ENCODE measurements around the gene ATP6V0B. TPM values are rescaled to one million over a fixed set of nuclear protein-coding genes. Genes with fewer than 3 reads are reported as not detected.

Gene ATP6V0B
- total and polyA plus RNA-seq, 2 of the 13 experiments (the other 11 are each of a cell fraction or from before 2014, with no cell fraction given): 157 to 161 TPM

DNA sequence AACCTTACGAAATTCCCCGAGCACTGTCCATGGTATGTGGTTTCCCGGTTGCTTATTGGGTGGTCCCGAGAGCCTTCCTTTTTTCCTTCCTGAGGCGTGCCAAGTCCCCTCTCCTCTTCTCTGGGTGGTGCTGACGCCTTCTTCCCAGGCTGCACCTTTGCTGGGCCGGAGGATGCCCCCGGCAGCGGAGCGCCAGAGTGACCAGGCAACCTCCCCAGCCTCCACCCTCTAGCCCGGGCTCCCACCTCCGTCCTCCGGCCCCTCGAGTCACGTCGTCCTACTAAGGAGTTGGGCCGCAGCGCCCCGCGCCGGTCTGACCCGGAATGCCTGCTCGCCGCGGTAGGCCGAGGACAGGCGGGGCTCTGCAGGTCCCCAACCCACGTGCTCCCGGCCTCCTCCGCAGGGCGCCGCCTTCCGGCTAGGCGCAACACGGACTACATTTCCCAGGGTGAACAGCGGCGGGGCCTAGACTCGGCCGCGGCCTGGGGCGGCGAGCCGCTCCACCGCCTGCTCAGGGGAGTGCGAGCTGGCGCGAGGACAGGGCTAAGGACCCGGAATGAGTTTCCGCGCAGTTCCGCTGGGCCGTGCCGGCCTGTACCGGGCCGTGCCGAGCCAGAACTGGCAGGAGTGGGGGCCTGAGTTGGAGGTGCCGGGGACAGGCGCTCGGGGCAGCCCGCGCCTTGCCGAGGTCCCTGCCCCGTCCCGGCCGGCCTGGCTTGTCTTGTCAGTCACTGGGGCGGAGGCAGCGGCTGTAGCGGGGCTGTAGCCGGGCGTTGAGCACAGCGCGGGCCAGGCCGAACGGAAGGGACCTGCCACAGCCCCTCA, 28.3 kb upstream of the ATP6V0B start, which contains the start of gene IPO13 (continued):
- TF ChIP-seq, protein P1, sequence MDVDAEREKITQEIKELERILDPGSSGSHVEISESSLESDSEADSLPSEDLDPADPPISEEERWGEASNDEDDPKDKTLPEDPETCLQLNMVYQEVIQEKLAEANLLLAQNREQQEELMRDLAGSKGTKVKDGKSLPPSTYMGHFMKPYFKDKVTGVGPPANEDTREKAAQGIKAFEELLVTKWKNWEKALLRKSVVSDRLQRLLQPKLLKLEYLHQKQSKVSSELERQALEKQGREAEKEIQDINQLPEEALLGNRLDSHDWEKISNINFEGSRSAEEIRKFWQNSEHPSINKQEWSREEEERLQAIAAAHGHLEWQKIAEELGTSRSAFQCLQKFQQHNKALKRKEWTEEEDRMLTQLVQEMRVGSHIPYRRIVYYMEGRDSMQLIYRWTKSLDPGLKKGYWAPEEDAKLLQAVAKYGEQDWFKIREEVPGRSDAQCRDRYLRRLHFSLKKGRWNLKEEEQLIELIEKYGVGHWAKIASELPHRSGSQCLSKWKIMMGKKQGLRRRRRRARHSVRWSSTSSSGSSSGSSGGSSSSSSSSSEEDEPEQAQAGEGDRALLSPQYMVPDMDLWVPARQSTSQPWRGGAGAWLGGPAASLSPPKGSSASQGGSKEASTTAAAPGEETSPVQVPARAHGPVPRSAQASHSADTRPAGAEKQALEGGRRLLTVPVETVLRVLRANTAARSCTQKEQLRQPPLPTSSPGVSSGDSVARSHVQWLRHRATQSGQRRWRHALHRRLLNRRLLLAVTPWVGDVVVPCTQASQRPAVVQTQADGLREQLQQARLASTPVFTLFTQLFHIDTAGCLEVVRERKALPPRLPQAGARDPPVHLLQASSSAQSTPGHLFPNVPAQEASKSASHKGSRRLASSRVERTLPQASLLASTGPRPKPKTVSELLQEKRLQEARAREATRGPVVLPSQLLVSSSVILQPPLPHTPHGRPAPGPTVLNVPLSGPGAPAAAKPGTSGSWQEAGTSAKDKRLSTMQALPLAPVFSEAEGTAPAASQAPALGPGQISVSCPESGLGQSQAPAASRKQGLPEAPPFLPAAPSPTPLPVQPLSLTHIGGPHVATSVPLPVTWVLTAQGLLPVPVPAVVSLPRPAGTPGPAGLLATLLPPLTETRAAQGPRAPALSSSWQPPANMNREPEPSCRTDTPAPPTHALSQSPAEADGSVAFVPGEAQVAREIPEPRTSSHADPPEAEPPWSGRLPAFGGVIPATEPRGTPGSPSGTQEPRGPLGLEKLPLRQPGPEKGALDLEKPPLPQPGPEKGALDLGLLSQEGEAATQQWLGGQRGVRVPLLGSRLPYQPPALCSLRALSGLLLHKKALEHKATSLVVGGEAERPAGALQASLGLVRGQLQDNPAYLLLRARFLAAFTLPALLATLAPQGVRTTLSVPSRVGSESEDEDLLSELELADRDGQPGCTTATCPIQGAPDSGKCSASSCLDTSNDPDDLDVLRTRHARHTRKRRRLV (CRISPR knock-in tag; IDR thresholded peaks at IDR 0.05): no peak
- TF ChIP-seq, protein P2, sequence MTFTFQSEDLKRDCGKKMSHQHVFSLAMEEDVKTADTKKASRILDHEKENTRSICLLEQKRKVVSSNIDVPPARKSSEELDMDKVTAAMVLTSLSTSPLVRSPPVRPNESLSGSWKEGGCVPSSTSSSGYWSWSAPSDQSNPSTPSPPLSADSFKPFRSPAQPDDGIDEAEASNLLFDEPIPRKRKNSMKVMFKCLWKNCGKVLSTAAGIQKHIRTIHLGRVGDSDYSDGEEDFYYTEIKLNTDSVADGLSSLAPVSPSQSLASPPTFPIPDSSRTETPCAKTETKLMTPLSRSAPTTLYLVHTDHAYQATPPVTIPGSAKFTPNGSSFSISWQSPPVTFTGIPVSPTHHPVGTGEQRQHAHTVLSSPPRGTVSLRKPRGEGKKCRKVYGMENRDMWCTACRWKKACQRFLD (CRISPR knock-in tag; IDR thresholded peaks at IDR 0.05; ENCODE audit: borderline replicate concordance): 0 out of 2 replicates have a peak, but pooled peaks have one; percentile 58
- TF ChIP-seq ZNF331 (CRISPR knock-in tag; IDR thresholded peaks at IDR 0.05): peak; percentile 96
- TF ChIP-seq, protein P3, sequence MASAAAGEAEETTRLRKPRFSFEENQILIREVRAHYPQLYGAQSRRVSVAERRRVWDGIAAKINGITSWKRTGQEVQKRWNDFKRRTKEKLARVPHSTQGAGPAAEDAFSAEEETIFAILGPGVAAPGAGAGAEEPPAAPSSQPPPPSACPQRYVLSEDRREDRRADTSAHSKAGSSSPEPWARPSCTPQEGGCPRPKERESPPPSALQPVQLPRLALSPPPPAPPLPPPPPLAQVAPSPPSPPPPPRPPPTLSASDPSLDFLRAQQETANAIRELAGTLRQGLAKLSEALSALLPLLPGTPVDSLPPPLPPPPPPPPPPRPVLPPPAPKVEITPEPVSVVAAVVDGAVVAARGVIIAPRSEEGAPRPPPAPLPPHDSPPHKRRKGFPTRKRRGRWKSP (CRISPR knock-in tag; IDR thresholded peaks at IDR 0.05): peak; percentile 78
- peak; percentile 70; the same call in 1 of the 2 replicates for TF ChIP-seq TBX3 (IDR thresholded peaks at IDR 0.05; ENCODE audit: borderline replicate concordance)
- TF ChIP-seq ZNF253 (CRISPR knock-in tag; IDR thresholded peaks at IDR 0.05; ENCODE audit: borderline replicate concordance): peak; percentile 74; the same call in 1 of the 2 replicates
- no peak for TF ChIP-seq TCF12 (IDR thresholded peaks at IDR 0.05)
- TF ChIP-seq TCF12 (CRISPR knock-in tag; IDR thresholded peaks at IDR 0.05): peak; percentile 2; the same call in 1 of the 2 replicates
- TF ChIP-seq NCOA1 (CRISPR knock-in tag; IDR thresholded peaks at IDR 0.05): 0 out of 2 replicates have a peak, but pooled peaks have one; percentile 19
- no peak for TF ChIP-seq IKZF1 (IDR thresholded peaks at IDR 0.05)
- peak; percentile 59; the same call in 1 of the 2 replicates for TF ChIP-seq CREM (IDR thresholded peaks at IDR 0.05)
- TF ChIP-seq CREM (CRISPR knock-in tag; IDR thresholded peaks at IDR 0.05): no peak
- TF ChIP-seq ZNF619 (CRISPR knock-in tag; IDR thresholded peaks at IDR 0.05): peak; percentile 98; the same call in 1 of the 2 replicates
- TF ChIP-seq, protein P4, sequence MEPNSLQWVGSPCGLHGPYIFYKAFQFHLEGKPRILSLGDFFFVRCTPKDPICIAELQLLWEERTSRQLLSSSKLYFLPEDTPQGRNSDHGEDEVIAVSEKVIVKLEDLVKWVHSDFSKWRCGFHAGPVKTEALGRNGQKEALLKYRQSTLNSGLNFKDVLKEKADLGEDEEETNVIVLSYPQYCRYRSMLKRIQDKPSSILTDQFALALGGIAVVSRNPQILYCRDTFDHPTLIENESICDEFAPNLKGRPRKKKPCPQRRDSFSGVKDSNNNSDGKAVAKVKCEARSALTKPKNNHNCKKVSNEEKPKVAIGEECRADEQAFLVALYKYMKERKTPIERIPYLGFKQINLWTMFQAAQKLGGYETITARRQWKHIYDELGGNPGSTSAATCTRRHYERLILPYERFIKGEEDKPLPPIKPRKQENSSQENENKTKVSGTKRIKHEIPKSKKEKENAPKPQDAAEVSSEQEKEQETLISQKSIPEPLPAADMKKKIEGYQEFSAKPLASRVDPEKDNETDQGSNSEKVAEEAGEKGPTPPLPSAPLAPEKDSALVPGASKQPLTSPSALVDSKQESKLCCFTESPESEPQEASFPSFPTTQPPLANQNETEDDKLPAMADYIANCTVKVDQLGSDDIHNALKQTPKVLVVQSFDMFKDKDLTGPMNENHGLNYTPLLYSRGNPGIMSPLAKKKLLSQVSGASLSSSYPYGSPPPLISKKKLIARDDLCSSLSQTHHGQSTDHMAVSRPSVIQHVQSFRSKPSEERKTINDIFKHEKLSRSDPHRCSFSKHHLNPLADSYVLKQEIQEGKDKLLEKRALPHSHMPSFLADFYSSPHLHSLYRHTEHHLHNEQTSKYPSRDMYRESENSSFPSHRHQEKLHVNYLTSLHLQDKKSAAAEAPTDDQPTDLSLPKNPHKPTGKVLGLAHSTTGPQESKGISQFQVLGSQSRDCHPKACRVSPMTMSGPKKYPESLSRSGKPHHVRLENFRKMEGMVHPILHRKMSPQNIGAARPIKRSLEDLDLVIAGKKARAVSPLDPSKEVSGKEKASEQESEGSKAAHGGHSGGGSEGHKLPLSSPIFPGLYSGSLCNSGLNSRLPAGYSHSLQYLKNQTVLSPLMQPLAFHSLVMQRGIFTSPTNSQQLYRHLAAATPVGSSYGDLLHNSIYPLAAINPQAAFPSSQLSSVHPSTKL (CRISPR knock-in tag; IDR thresholded peaks at IDR 0.05): peak; percentile 63

Measured in HepG2 (cell line).